Measurements from ENCODE around the gene CTSH.

- TF ChIP-seq CTCF (IDR thresholded peaks at IDR 0.05): no peak
- no peak for TF ChIP-seq POLR2AphosphoS5 (IDR thresholded peaks at IDR 0.05)
- no peak for TF ChIP-seq POLR2A (IDR thresholded peaks at IDR 0.05)
- no peak for TF ChIP-seq EP300 (IDR thresholded peaks at IDR 0.05)
These were observed 36.9 kb upstream of the CTSH start for GRCh38 chr15:78981532-78982313.

All from gastroesophageal sphincter (tissue), 3 donors.